ENCODE results near the gene SLAMF9. TPM values are rescaled to one million over a fixed set of nuclear protein-coding genes. Genes with fewer than 3 reads are reported as not detected.

The SLAMF9 gene
- total RNA-seq, 1 experiment from 2014 or later, result not detected

DNA sequence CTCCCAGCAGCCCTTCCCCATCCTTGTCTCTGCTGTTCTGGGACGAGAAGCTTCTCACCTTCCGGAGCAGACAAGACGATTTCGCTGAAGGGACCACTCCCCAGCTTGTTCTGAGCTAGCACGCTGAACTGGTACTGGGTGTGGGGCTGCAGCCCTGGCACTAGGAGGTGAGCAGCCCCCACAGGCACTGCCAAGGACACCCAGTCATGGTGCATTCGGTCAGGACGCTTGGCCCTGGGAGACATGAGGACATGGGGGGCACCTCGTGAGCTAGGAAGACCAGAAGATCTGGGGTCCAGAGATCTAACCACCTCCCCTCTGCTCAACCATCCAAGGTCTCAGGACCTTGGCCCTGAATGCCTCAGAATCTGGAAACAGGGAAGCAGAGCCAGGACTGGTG lies 23.4 kb downstream of the SLAMF9 start:
- H3K36me3 ChIP-seq (ENCODE audit: control insufficient read depth in 1 of 2, insufficient read depth in 2 of 2, low read length in 2 of 2), result no peaks in the 10 kb centered on the region; a peak in 1 of 4 replicates

More for the DNA sequence above, 23.4 kb downstream of the SLAMF9 start:
- no peak for ATAC-seq
- H3K9ac ChIP-seq (ENCODE audit: low read length), result no peak overlapping the region
- H3K27me3 ChIP-seq (ENCODE audit: insufficient read depth, low read length), result no peaks in the 10 kb centered on the region
- POLR2A ChIA-PET, result no interaction called here
- H2AFZ ChIP-seq (ENCODE audit: low read depth, low read length, poor library complexity, severe bottlenecking), result no peak overlapping the region
- no peak overlapping the region for H3K4me2 ChIP-seq (ENCODE audit: low read length)
- no peaks in the 10 kb centered on the region for H3K9me2 ChIP-seq (ENCODE audit: insufficient read depth)
- no peaks in the 10 kb centered on the region for H4K20me1 ChIP-seq (ENCODE audit: insufficient read depth)
- TF ChIP-seq ZNF274 (IDR thresholded peaks at IDR 0.05; ENCODE audit: low read depth, low read length), result no peak
- no peak for TF ChIP-seq FOSL1 (IDR thresholded peaks at IDR 0.05; ENCODE audit: low read depth)
- TF ChIP-seq, protein P1, sequence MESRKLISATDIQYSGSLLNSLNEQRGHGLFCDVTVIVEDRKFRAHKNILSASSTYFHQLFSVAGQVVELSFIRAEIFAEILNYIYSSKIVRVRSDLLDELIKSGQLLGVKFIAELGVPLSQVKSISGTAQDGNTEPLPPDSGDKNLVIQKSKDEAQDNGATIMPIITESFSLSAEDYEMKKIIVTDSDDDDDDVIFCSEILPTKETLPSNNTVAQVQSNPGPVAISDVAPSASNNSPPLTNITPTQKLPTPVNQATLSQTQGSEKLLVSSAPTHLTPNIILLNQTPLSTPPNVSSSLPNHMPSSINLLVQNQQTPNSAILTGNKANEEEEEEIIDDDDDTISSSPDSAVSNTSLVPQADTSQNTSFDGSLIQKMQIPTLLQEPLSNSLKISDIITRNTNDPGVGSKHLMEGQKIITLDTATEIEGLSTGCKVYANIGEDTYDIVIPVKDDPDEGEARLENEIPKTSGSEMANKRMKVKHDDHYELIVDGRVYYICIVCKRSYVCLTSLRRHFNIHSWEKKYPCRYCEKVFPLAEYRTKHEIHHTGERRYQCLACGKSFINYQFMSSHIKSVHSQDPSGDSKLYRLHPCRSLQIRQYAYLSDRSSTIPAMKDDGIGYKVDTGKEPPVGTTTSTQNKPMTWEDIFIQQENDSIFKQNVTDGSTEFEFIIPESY (IDR thresholded peaks at IDR 0.05; ENCODE audit: extremely low read depth, insufficient replicate concordance, low read length), result no peak
- TF ChIP-seq SRF (IDR thresholded peaks at IDR 0.05; ENCODE audit: low read depth), result no peak
- TF ChIP-seq EZH2 (IDR thresholded peaks at IDR 0.05), result no peak
- TF ChIP-seq EZH2phosphoT487 (IDR thresholded peaks at IDR 0.05; ENCODE audit: borderline replicate concordance), result no peak
- TF ChIP-seq RAD21 (IDR thresholded peaks at IDR 0.05; ENCODE audit: low read depth), result no peak
- TF ChIP-seq, protein P2, sequence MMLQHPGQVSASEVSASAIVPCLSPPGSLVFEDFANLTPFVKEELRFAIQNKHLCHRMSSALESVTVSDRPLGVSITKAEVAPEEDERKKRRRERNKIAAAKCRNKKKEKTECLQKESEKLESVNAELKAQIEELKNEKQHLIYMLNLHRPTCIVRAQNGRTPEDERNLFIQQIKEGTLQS (IDR thresholded peaks at IDR 0.05), result no peak
- no peak for TF ChIP-seq CEBPB (IDR thresholded peaks at IDR 0.05; ENCODE audit: low read depth)
- no peak for TF ChIP-seq JUND (IDR thresholded peaks at IDR 0.05)
- TF ChIP-seq TCF7L2 (IDR thresholded peaks at IDR 0.05; ENCODE audit: borderline replicate concordance, extremely low read depth, insufficient read depth, insufficient read length), result no peak
- no peak for TF ChIP-seq POLR2AphosphoS5 (IDR thresholded peaks at IDR 0.05; ENCODE audit: low read depth, low read length)
- no peak for TF ChIP-seq YY1 (IDR thresholded peaks at IDR 0.05; ENCODE audit: extremely low read depth, insufficient replicate concordance, low read depth, low read length)
- no peak for TF ChIP-seq SIN3A (IDR thresholded peaks at IDR 0.05; ENCODE audit: low read depth)
- TF ChIP-seq, protein P3, sequence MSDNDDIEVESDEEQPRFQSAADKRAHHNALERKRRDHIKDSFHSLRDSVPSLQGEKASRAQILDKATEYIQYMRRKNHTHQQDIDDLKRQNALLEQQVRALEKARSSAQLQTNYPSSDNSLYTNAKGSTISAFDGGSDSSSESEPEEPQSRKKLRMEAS (IDR thresholded peaks at IDR 0.05), result no peak
- TF ChIP-seq ZFX (IDR thresholded peaks at IDR 0.05), result no peak
- TF ChIP-seq, protein P4, sequence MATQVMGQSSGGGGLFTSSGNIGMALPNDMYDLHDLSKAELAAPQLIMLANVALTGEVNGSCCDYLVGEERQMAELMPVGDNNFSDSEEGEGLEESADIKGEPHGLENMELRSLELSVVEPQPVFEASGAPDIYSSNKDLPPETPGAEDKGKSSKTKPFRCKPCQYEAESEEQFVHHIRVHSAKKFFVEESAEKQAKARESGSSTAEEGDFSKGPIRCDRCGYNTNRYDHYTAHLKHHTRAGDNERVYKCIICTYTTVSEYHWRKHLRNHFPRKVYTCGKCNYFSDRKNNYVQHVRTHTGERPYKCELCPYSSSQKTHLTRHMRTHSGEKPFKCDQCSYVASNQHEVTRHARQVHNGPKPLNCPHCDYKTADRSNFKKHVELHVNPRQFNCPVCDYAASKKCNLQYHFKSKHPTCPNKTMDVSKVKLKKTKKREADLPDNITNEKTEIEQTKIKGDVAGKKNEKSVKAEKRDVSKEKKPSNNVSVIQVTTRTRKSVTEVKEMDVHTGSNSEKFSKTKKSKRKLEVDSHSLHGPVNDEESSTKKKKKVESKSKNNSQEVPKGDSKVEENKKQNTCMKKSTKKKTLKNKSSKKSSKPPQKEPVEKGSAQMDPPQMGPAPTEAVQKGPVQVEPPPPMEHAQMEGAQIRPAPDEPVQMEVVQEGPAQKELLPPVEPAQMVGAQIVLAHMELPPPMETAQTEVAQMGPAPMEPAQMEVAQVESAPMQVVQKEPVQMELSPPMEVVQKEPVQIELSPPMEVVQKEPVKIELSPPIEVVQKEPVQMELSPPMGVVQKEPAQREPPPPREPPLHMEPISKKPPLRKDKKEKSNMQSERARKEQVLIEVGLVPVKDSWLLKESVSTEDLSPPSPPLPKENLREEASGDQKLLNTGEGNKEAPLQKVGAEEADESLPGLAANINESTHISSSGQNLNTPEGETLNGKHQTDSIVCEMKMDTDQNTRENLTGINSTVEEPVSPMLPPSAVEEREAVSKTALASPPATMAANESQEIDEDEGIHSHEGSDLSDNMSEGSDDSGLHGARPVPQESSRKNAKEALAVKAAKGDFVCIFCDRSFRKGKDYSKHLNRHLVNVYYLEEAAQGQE (IDR thresholded peaks at IDR 0.05; ENCODE audit: low read depth), result no peak
- no peak for TF ChIP-seq ELF1 (IDR thresholded peaks at IDR 0.05; ENCODE audit: borderline replicate concordance, low read depth)
- H3K27ac ChIP-seq (ENCODE audit: low read depth, low read length), result no peak overlapping the region
- no peaks in the 10 kb centered on the region for H3K79me2 ChIP-seq (ENCODE audit: insufficient read depth, low read length)
- no peak for DNase-seq (ENCODE audit: low read depth, low spot score)
- H3K4me3 ChIP-seq (replicated peaks in 1 of 2; ENCODE audit: low read depth in 1 of 2, low read length in 2 of 2), result no peak overlapping the region
- peaks cover 4 to 8% of the 10 kb centered on the region in 2 experiments; a peak in 3 of 4 replicates for H3K4me1 ChIP-seq (ENCODE audit: control insufficient read depth in 1 of 2, insufficient read depth in 2 of 2, low read length in 2 of 2)
- CTCF ChIA-PET, result interaction anchor here (2.5 kb wide), 1 partner anchor 77 kb away, joined by 15 read pairs; no protein-coding TSS in a partner anchor
- no peaks in the 10 kb centered on the region for H3K9me3 ChIP-seq (ENCODE audit: control insufficient read depth in 1 of 2, insufficient read depth in 1 of 2, low read depth in 1 of 2, low read length in 2 of 2)
- BruUV-seq (replicated peaks), result no TSS peak
- RAD21 ChIA-PET (ENCODE audit: low non-redundant PET in 1 of 2, low total read pairs in 2 of 2, uncharacterized antibody in 2 of 2, unreplicated experiment in 2 of 2), result no interaction called here
- intact Hi-C loops (cut with micrococcal nuclease), result no loop called here
